ENCODE results near the gene RBM23.
"Not testable (repeated sequence)": the region's sequence is repeated elsewhere in the genome, so short reads cannot be mapped to it uniquely, and the experiment has no call there.

The RBM23 gene

DNA sequence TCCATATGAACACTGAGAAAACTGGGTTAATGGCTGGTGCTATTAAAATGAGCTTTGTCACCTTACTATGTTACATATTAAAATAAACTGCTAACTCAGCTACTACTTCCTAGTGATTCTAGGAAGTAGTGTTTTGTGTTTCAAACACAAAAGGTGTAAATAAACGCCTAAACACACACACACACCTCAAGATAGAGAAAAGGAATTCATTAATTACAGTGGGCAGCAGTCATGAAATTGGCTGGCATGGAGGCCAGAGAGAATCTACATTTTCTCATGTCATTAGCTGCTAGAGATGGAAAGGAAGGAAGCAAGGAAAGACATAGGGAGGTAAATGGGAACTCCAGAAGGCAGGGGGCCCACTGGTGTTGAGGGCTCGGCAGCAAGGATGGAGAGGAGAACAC, 11.0 kb upstream of the RBM23 start:
- no peak for TF ChIP-seq POLR2A (IDR thresholded peaks at IDR 0.05; ENCODE audit: low read depth, low read length)
- no peak for FAIRE-seq
- DNase-seq (ENCODE audit: insufficient read length) = no peak

DNA sequence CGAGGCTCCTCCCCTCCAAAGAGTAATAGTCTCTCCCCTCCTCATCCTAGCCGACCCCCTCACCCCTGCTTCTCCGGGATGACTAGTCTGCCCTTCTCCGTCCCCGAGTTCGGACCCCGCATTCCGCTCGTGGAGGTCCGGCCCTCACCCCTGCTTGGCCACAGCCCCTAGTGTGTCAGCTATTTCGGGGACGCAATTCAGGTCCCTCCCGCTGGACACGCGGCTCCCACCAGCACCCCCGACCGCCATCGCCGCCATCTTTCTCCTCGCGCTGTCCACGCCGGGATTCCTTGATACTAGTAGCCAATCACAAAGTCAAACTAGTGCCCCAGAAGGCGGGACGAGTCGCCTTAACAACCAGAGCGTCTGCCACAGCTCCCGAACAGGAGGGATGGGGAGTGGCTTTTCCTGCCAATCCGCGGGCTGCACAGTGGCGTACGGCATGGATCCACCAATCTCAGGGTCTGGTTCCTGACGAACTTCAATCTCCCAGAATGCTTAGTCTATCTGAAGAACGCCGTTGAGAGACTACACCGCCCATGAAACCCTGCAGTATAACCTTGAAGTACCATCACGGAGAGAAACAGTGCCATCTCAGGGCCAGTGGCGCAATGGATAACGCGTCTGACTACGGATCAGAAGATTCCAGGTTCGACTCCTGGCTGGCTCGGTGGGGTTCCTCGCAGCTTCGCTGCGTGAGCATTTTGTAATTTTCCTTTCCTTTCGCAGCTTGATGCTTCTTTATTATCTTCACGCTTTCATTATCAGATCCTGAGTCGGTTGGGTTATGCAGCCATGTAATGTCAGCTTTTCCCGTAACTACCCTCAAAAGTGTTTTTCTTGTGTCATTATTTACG, 10.4 kb upstream of the RBM23 start, which contains the start of gene PRMT5:
TSS of gene PRMT5 (minus strand) at position 273 of the 857 bp plus-strand sequence. CDS start at position 258, 15 bp downstream.
- DNase-seq (ENCODE audit: insufficient read length) = peak; percentile 87
- peak; percentile 91 for FAIRE-seq
- peak; percentile 84 for TF ChIP-seq POLR2AphosphoS5 (IDR thresholded peaks at IDR 0.05; ENCODE audit: low read depth, low read length)
- peak; percentile 87 for TF ChIP-seq POLR2A (IDR thresholded peaks at IDR 0.05; ENCODE audit: low read depth, low read length)
- peak; percentile 92 for TF ChIP-seq TAF1 (IDR thresholded peaks at IDR 0.05; ENCODE audit: borderline replicate concordance, low read depth, low read length)

DNA sequence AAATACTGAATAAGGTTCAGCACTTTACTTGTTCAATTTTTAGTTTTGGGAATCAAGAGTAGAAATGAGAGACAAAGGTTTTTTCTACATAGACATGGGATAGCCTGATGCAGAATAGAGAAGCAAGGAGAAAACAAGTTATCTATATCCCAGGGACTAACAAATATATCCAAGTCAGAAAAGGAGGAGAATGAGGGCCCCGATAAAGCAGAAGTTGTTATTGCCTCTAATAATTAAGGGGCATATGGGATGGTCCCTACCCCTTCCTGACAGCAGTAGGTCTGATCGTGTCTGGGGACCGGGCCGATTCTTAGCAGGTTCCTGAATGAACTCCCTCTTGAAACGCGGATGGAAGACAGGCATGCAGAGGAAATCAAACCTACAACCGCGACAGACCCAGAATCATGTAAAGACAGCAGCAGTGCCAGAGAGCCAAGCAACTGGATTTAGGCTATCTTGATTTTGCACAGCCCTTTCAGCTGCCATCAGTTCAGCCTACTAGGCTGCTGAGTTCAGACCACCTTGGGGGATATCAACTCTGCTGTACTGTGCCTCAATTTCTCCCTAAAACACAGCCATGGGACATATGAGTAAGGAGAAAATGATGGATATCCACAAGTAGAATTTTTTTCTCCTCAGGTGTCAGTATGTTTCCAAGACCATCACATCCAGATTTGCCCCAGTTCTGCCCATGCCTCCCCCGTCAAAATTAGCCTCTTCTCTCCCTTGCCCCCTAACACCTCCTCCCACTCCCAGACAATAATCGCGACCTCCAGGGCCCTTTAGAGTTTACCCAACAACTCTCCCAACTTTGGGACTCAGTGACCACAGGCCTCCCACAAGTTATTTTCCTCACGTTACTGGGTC, 9.5 kb upstream of the RBM23 start:
- DNase-seq (ENCODE audit: insufficient read length) (no peak), FAIRE-seq (no peak)
- TF ChIP-seq POLR2A (IDR thresholded peaks at IDR 0.05; ENCODE audit: low read depth, low read length) = no peak
- no peak for TF ChIP-seq TAF1 (IDR thresholded peaks at IDR 0.05; ENCODE audit: borderline replicate concordance, low read depth, low read length)
- no peak; the same call in 1 of the 2 replicates for TF ChIP-seq POLR2AphosphoS5 (IDR thresholded peaks at IDR 0.05; ENCODE audit: low read depth, low read length)

DNA sequence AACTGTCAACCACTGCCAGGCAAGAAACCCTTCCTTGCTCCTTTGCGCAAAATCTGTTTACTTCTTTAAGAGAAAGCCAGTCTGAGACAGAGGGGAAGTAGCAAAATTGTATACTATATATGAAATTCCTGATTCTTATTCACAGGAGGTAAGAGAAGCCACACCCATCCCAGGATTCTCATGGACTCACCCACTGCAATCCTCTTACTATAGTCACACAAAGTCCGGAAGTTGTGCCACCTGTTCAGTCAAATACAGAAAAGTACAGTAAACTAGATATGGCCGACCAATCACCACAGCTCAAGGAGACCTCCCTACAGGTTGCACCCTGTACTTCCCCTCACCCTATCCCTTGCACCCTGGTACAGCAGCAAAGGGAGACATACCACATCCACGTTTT, 7.4 kb upstream of the RBM23 start:
- TF ChIP-seq TAF1 (IDR thresholded peaks at IDR 0.05; ENCODE audit: borderline replicate concordance, low read depth, low read length) = no peak
- no peak for TF ChIP-seq POLR2AphosphoS5 (IDR thresholded peaks at IDR 0.05; ENCODE audit: low read depth, low read length)
- no peak for TF ChIP-seq POLR2A (IDR thresholded peaks at IDR 0.05; ENCODE audit: low read depth, low read length)
- FAIRE-seq = no peak
- no peak for DNase-seq (ENCODE audit: insufficient read length)

DNA sequence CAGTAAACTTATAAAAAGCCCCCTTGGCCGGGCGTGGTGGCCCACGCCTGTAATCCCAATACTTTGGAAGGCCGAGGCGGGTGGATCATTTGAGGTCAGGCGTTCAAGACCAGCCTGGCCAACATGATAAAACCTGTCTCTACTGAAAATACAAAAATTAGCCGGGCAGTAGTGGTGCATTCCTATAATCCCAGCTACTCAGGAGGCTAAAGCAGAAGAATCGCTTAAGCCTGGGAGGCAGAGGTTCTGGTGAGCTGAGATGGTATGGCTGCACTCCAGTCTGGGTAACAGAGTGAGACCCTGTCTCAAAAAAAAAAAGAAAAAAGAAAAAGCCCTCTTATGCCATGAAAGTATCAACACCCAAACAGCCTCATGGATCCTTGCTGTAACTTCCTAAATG, 6.6 kb upstream of the RBM23 start:
- TF ChIP-seq TAF1 (IDR thresholded peaks at IDR 0.05; ENCODE audit: borderline replicate concordance, low read depth, low read length) (no peak), POLR2AphosphoS5 (IDR thresholded peaks at IDR 0.05; ENCODE audit: low read depth, low read length) (no peak), POLR2A (IDR thresholded peaks at IDR 0.05; ENCODE audit: low read depth, low read length) (no peak)
- FAIRE-seq (no peak), DNase-seq (ENCODE audit: insufficient read length) (no peak)

DNA sequence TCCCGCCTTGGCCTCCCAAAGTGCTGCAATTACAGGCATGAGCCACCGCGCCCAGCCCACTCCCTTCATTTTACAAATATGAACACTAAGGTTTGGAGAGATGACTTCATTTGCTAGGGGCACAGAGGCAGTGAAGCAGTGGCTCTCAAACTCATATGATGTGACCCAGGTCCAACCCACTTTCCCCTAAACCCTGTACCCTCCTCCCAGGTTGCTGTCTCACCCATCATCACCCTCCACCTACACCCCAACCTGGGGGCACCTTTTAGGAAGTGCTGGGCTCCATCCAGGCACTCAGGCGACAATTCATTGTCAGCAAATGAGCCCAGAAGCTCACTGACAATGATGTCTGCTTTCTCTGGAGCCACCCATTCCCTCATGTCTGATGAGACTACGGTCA, 4.8 kb upstream of the RBM23 start:
- no peak for FAIRE-seq
- DNase-seq (ENCODE audit: insufficient read length) = no peak
- TF ChIP-seq POLR2AphosphoS5 (IDR thresholded peaks at IDR 0.05; ENCODE audit: low read depth, low read length) = no peak

DNA sequence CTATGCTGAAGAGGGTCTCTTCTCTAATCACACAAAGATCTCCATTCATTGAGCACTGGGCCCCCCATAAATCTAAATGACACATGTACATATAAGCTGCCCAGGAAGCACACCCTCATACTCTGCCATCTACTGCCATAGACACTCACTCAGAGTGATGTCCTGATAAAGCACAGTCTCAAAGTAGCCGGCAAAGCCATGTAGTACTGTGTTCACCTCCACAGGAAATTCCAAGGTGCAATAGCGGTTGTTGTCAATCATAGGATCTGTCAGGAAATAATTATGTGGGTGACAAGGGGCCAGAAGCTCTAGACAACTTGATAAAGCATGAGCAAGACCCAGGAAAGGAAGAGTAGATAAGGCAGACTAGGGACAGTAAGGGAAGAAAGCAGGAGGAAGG, 3.3 kb upstream of the RBM23 start:
- DNase-seq (ENCODE audit: insufficient read length) (no peak), FAIRE-seq (no peak)
- TF ChIP-seq POLR2A (IDR thresholded peaks at IDR 0.05; ENCODE audit: low read depth, low read length) (no peak), TAF1 (IDR thresholded peaks at IDR 0.05; ENCODE audit: borderline replicate concordance, low read depth, low read length) (no peak), POLR2AphosphoS5 (IDR thresholded peaks at IDR 0.05; ENCODE audit: low read depth, low read length) (no peak)

DNA sequence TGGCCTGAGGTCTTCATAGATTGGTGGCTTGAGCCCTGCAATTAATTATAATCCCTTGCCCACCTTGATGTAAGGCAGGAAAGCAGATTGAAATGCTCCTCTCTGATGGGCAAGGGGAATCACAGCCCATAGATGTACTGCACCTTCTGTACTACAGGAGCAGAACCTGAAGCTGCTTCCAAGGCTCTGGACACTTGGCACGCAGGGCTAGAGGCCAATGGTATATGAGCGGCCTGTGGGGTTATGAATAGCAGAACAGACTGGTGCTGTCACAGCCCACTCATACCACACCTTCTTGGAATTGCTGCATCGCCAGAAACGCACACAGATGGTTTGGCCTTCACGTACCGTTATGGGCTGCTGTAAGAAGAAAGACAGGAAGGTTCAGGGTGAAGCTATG, 1.7 kb upstream of the RBM23 start:
- TF ChIP-seq POLR2A (IDR thresholded peaks at IDR 0.05; ENCODE audit: low read depth, low read length) = no peak
- no peak for TF ChIP-seq POLR2AphosphoS5 (IDR thresholded peaks at IDR 0.05; ENCODE audit: low read depth, low read length)
- no peak for TF ChIP-seq TAF1 (IDR thresholded peaks at IDR 0.05; ENCODE audit: borderline replicate concordance, low read depth, low read length)
- DNase-seq (ENCODE audit: insufficient read length) (no peak), FAIRE-seq (no peak)

DNA sequence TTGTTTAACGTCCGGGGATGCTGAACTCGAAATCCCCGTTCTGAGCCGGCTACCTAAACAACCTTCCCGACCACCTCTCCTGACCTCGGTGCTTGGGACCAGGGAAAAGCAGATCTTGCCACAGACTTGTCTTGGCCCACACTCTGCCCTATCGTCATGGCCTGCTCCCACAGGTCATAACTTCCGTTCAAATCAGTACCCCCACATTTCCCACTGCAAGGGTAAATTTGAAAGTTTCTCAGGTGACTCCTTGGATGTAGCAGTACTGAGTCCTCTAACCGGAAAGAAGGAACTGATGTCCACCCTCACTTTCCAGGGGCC, 612 bp upstream of the RBM23 start:
- no peak for FAIRE-seq
- TF ChIP-seq TAF1 (IDR thresholded peaks at IDR 0.05; ENCODE audit: borderline replicate concordance, low read depth, low read length) (no peak), POLR2AphosphoS5 (IDR thresholded peaks at IDR 0.05; ENCODE audit: low read depth, low read length) (no peak; the same call in 1 of the 2 replicates), POLR2A (IDR thresholded peaks at IDR 0.05; ENCODE audit: low read depth, low read length) (no peak)

DNA sequence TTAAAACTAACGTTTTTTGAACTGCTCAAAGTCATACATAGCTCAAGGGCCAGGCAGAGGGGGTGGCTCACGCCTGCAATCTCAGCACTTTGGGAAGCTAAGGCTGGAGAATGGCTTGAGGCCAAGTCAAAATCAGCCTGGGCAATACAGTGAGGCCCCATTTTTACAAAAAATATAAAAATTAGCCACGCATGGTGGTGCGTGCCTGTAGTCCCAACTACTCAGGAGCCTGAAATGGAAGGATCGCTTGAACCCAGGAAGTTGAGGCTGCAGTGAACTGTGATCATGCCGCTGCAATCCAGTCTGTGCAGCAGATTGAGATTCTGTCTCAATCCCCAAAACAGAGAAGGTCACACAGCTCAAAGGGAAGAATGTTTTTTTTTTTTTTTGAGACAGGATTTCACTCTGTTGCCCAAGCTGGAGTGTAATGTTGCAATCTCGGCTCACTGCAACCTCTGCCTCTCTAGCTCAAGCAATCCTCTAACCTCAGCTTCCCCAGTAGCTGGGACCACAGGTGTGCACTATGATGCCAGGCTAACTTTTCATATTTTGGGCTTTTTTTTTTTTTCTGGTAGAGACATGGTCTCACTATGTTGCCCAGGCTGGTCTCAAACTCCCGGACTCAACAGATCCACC, 2.9 kb downstream of the RBM23 start:
- FAIRE-seq (no peak), DNase-seq (ENCODE audit: insufficient read length) (no peak)
- TF ChIP-seq POLR2A (IDR thresholded peaks at IDR 0.05; ENCODE audit: low read depth, low read length) = no peak
- TF ChIP-seq POLR2AphosphoS5 (IDR thresholded peaks at IDR 0.05; ENCODE audit: low read depth, low read length) = 0 out of 2 replicates have a peak, but pooled peaks have one; percentile 20
- TF ChIP-seq TAF1 (IDR thresholded peaks at IDR 0.05; ENCODE audit: borderline replicate concordance, low read depth, low read length) = no peak

More for the DNA sequence above, 612 bp upstream of the RBM23 start:
- DNase-seq (ENCODE audit: insufficient read length) = peak; percentile 20

DNA sequence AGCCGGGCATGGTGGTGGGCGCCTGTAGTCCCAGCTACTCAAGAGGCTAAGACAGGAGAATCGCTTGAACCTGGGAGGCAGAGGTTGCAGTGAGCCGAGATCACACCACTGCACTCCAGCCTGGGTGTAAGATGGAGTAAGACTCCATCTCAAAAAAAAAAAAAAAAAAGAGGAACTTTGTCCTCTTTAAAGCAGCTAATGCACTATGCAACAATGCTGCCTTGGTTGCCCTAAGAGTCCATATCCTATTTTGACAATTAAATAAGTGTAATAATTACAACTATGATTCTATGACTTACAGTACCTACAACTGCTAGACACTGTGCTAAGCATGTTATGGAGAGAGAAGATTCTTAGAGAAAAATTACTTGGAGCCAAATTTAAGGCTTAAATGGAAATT, 4.1 kb downstream of the RBM23 start:
- DNase-seq (ENCODE audit: insufficient read length); FAIRE-seq: not testable (repeated sequence)

DNA sequence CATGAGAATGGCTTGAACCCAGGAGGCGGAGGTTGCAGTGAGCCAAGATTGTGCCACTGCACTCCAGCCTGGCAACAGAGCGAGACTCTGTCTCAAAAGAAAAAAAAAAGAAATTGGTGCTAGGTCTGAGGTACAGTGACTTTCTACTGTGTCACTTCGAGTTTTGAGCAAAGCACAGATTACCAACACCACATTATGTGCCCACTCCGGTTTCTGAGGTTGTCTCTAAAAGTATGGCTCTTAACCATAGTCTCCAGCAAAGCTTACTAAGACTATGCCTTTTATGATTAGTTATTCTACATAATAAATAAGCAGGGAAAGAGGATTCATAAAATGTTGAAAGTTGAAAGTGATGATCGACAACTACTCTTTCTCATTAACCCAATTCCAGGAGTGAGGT, 8.0 kb downstream of the RBM23 start:
- TF ChIP-seq POLR2AphosphoS5 (IDR thresholded peaks at IDR 0.05; ENCODE audit: low read depth, low read length) = no peak
- TF ChIP-seq POLR2A (IDR thresholded peaks at IDR 0.05; ENCODE audit: low read depth, low read length) = no peak
- TF ChIP-seq TAF1 (IDR thresholded peaks at IDR 0.05; ENCODE audit: borderline replicate concordance, low read depth, low read length) = no peak
- FAIRE-seq (no peak), DNase-seq (ENCODE audit: insufficient read length) (no peak)
